Liver (tissue), 9 donors: ENCODE results near the gene RAB6B. TPM values are rescaled to one million over a fixed set of nuclear protein-coding genes. Genes with fewer than 3 reads are reported as not detected.

ENCODE experiments used
- DNase-seq: peaks from one replicate; pipeline ENCODE4 v3.0.0-alpha.2; 2017; ENCODE audit warnings: low spot score
- H3K27ac ChIP-seq, 2 donors: one replicate each; pipeline ENCODE4 v1.7.0; 2013; ENCODE audit warnings: inconsistent platforms in 2 of 2, low read length in 2 of 2, control low read depth in 1 of 2, low read depth in 1 of 2, mild to moderate bottlenecking in 1 of 2
- H3K27me3 ChIP-seq, 4 donors: one replicate each; pipeline versions ENCODE4 v1.6.1 to v1.7.0; 2013; ENCODE audit warnings: low read length in 3 of 4, inconsistent platforms in 1 of 4, mild to moderate bottlenecking in 1 of 4, moderate library complexity in 1 of 4; ENCODE audit not compliant: control insufficient read depth in 4 of 4, insufficient read depth in 4 of 4
- H3K36me3 ChIP-seq, 4 donors: one replicate each; pipeline versions ENCODE4 v1.6.1 to v1.7.0; 2013; ENCODE audit warnings: low read length in 3 of 4, mild to moderate bottlenecking in 3 of 4, low read depth in 1 of 4, moderate library complexity in 1 of 4; ENCODE audit not compliant: control insufficient read depth in 4 of 4, insufficient read depth in 3 of 4
- H3K4me1 ChIP-seq, 4 donors: one replicate each; pipeline versions ENCODE4 v1.6.1 to v1.7.0; 2013; ENCODE audit warnings: low read length in 3 of 4, mild to moderate bottlenecking in 3 of 4, moderate library complexity in 1 of 4; ENCODE audit not compliant: control insufficient read depth in 4 of 4, insufficient read depth in 4 of 4
- H3K4me3 ChIP-seq, 3 donors: one replicate each; pipeline versions ENCODE4 v1.6.1 to v1.7.0; 2013; ENCODE audit warnings: low read length in 3 of 3, control low read depth in 1 of 3, low read depth in 1 of 3, mild to moderate bottlenecking in 1 of 3
- H3K9ac ChIP-seq, 2 donors: one replicate each; pipeline ENCODE4 v1.7.0; 2013; ENCODE audit warnings: low read length in 2 of 2, mild to moderate bottlenecking in 2 of 2, moderate library complexity in 2 of 2, control low read depth in 1 of 2, low read depth in 1 of 2
- H3K9me3 ChIP-seq, 4 donors: one replicate each; pipeline versions ENCODE4 v1.6.1 to v1.7.0; 2013; ENCODE audit warnings: low read length in 3 of 4; ENCODE audit not compliant: control insufficient read depth in 4 of 4
- EGR1 ChIP-seq, 2 donors: IDR thresholded peaks; 2 replicates each; pipeline ENCODE4 v1.6.1; 2016 to 2018; ENCODE audit warnings: antibody characterized with exemption in 2 of 2, low read depth in 2 of 2
- FOXA1 ChIP-seq: IDR thresholded peaks from 2 replicates; pipeline ENCODE4 v1.6.1; 2016; ENCODE audit warnings: antibody characterized with exemption
- FOXA2 ChIP-seq: IDR thresholded peaks from 2 replicates; pipeline ENCODE4 v1.6.1; 2016; ENCODE audit warnings: antibody characterized with exemption
- GABPA ChIP-seq, 2 donors: IDR thresholded peaks in 1 of 2; conservative IDR thresholded peaks in 1 of 2; 2 replicates each; pipeline ENCODE4 v1.6.1; 2016; ENCODE audit warnings: antibody characterized with exemption in 2 of 2, mild to moderate bottlenecking in 1 of 2, moderate library complexity in 1 of 2
- HNF4A ChIP-seq, 2 donors: conservative IDR thresholded peaks; 2 replicates each; pipeline ENCODE4 v1.6.1; 2016; ENCODE audit warnings: antibody characterized with exemption in 2 of 2, mild to moderate bottlenecking in 2 of 2
- HNF4G ChIP-seq: IDR thresholded peaks from 2 replicates; pipeline ENCODE4 v1.6.1; 2016; ENCODE audit warnings: antibody characterized with exemption
- JUND ChIP-seq, 2 donors: IDR thresholded peaks; 2 replicates each; pipeline ENCODE4 v1.6.1; 2016; ENCODE audit warnings: antibody characterized with exemption in 2 of 2
- NR2F2 ChIP-seq: IDR thresholded peaks from 2 replicates; pipeline ENCODE4 v1.6.1; 2016; ENCODE audit warnings: antibody characterized with exemption
- RAD21 ChIP-seq, 2 donors: IDR thresholded peaks; 2 replicates each; pipeline ENCODE4 v1.6.1; 2016; ENCODE audit warnings: antibody characterized with exemption in 2 of 2, mild to moderate bottlenecking in 2 of 2
- REST ChIP-seq: IDR thresholded peaks from 2 replicates; pipeline ENCODE4 v1.6.1; 2016; ENCODE audit warnings: antibody characterized with exemption, mild to moderate bottlenecking
- RXRA ChIP-seq, 2 donors: IDR thresholded peaks; 2 replicates each; pipeline ENCODE4 v1.6.1; 2017 to 2018; ENCODE audit warnings: antibody characterized with exemption in 2 of 2, mild to moderate bottlenecking in 1 of 2
- SP1 ChIP-seq: IDR thresholded peaks from 2 replicates; pipeline ENCODE4 v1.6.1; 2018; ENCODE audit warnings: antibody characterized with exemption, mild to moderate bottlenecking
- YY1 ChIP-seq: IDR thresholded peaks from 2 replicates; pipeline ENCODE4 v1.6.1; 2016; ENCODE audit warnings: antibody characterized with exemption, mild to moderate bottlenecking
- ZBTB33 ChIP-seq: IDR thresholded peaks from 2 replicates; pipeline ENCODE4 v1.6.1; 2016; ENCODE audit warnings: antibody characterized with exemption
- WGBS: extraction: QIAGEN DNeasy Blood & Tissue Kit; methylation state at CpG from one replicate; pipeline ENCODE4 v1.1.7; 2013; 5-methylcytosine and 5-hydroxymethylcytosine counted together
- polyA plus RNA-seq, 2 donors: library from polyadenylated mRNA; stranded (reverse) in 1 of 2; unstranded in 1 of 2; fragments of 200-250 nt in 1 of 2; fragments of >200 nt in 1 of 2; fragmentation: Nextera tagmentation in 1 of 2; extraction: Ambion mirVana in 1 of 2; gene quantifications; one replicate each; pipeline versions ENCODE4 v1.2.1 to v1.2.3, GENCODE V29; 2013 to 2015
- total RNA-seq, 2 donors: library from RNA; depleted of rRNA; stranded (reverse); fragments of >200 nt; gene quantifications; one replicate each; pipeline ENCODE4 v1.2.3, GENCODE V29; 2014
- TF ChIP-seq, protein P1 (sequence below): IDR thresholded peaks from 2 replicates; pipeline ENCODE4 v1.6.1; 2016; ENCODE audit warnings: antibody characterized with exemption
- TF ChIP-seq, protein P2 (sequence below): fragments of 150-350 bp; IDR thresholded peaks from 2 replicates; pipeline ENCODE4 v1.5.1; 2017; ENCODE audit warnings: improper control_type of control experiment, low read depth, low read length; ENCODE audit not compliant: missing input control
- TF ChIP-seq, protein P3 (sequence below): IDR thresholded peaks from 2 replicates; pipeline ENCODE4 v1.6.1; 2016; ENCODE audit warnings: antibody characterized with exemption
- donor health status: healthy.
- donor health status: healthy.
- donor health status: healthy.
- donor health status: healthy.
- donor health status: healthy.

The RAB6B gene
- total and polyA plus RNA-seq, 4 donors: 0.08 to 2.8 (median 0.28) TPM

- Histone ChIP-seq H3K27ac (no peak overlapping the region), H3K36me3 (no peaks in the 10 kb centered on the region), H3K4me3 (no peak overlapping the region), H3K27me3 (no peaks in the 10 kb centered on the region), H3K9me3 (no peaks in the 10 kb centered on the region), H3K4me1 (peaks cover 0 to 3% (median 0%) of the 10 kb centered on the region in 4 donors), H3K9ac (no peak overlapping the region)
- no peak for DNase-seq
- 46% methylated on average over 7 of the region's 7 CpGs for WGBS
- TF ChIP-seq FOXA1: no peak
- TF ChIP-seq SP1: peak; percentile 32
- no peak for TF ChIP-seq NR2F2
- TF ChIP-seq HNF4A (conservative IDR thresholded peaks at IDR 0.05): peak; percentile 89 to 97
- no peak for TF ChIP-seq GABPA (IDR thresholded peaks at IDR 0.05 in 1 of 2, conservative IDR thresholded peaks at IDR 0.05 in 1 of 2)
- TF ChIP-seq ZBTB33: no peak
- peak; percentile 21 to 46 for TF ChIP-seq RAD21 (IDR thresholded peaks at IDR 0.05)
- TF ChIP-seq YY1: no peak
- TF ChIP-seq HNF4G: peak; percentile 52
- TF ChIP-seq, protein P1, sequence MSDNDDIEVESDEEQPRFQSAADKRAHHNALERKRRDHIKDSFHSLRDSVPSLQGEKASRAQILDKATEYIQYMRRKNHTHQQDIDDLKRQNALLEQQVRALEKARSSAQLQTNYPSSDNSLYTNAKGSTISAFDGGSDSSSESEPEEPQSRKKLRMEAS: no peak
- peak; percentile 64 to 94 for TF ChIP-seq RXRA (IDR thresholded peaks at IDR 0.05)
- TF ChIP-seq, protein P2, sequence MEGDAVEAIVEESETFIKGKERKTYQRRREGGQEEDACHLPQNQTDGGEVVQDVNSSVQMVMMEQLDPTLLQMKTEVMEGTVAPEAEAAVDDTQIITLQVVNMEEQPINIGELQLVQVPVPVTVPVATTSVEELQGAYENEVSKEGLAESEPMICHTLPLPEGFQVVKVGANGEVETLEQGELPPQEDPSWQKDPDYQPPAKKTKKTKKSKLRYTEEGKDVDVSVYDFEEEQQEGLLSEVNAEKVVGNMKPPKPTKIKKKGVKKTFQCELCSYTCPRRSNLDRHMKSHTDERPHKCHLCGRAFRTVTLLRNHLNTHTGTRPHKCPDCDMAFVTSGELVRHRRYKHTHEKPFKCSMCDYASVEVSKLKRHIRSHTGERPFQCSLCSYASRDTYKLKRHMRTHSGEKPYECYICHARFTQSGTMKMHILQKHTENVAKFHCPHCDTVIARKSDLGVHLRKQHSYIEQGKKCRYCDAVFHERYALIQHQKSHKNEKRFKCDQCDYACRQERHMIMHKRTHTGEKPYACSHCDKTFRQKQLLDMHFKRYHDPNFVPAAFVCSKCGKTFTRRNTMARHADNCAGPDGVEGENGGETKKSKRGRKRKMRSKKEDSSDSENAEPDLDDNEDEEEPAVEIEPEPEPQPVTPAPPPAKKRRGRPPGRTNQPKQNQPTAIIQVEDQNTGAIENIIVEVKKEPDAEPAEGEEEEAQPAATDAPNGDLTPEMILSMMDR: no peak
- TF ChIP-seq, protein P3, sequence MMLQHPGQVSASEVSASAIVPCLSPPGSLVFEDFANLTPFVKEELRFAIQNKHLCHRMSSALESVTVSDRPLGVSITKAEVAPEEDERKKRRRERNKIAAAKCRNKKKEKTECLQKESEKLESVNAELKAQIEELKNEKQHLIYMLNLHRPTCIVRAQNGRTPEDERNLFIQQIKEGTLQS: no peak
- no peak for TF ChIP-seq REST
- TF ChIP-seq FOXA2: peak; percentile 16
- no peak for TF ChIP-seq JUND (IDR thresholded peaks at IDR 0.05)
Observed at GRCh38 chr3:133941415-133941821, 45.7 kb upstream of the RAB6B start.

DNA sequence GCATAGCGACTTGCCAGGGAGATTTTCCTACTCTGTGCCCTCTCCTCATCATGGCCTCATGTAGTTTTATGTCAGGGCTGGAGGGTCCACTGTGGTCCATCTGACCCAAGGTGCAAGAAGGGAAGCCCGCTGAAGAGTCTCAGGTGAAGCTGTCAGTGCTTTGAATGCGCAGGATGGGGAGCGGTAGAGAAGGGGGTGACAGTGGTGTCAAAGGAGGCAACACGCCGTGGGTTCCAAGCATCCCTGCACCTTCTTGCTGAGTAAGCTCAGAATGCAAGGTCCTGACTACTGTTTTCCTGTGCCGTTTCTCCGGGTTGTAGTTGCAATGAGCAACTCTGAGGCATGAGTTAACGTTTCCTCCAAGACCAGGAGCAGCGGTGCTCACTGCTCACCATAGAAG lies 44.9 kb upstream of the RAB6B start:
- no peak for TF ChIP-seq GABPA (IDR thresholded peaks at IDR 0.05 in 1 of 2, conservative IDR thresholded peaks at IDR 0.05 in 1 of 2)
- no peak for TF ChIP-seq EGR1 (IDR thresholded peaks at IDR 0.05; ENCODE audit: low read depth in 2 of 2)
- Histone ChIP-seq H3K9ac (no peak overlapping the region), H3K36me3 (no peaks in the 10 kb centered on the region), H3K4me1 (peaks cover 0 to 3% (median 0%) of the 10 kb centered on the region in 4 donors), H3K27me3 (no peaks in the 10 kb centered on the region), H3K4me3 (no peak overlapping the region), H3K27ac (no peak overlapping the region), H3K9me3 (no peaks in the 10 kb centered on the region)
- 88% methylated on average over 10 of the region's 10 CpGs for WGBS
- DNase-seq: no peak
